GM19240 (cell line): ENCODE results near the gene U2AF1L4.
"Not testable (repeated sequence)": the region's sequence is repeated elsewhere in the genome, so short reads cannot be mapped to it uniquely, and the experiment has no call there.

Experiments used
- DNase-seq: peaks from one replicate; pipeline ENCODE4 v3.0.0; 2011; ENCODE audit warnings: low spot score; ENCODE audit not compliant: insufficient read length

The U2AF1L4 gene

DNA sequence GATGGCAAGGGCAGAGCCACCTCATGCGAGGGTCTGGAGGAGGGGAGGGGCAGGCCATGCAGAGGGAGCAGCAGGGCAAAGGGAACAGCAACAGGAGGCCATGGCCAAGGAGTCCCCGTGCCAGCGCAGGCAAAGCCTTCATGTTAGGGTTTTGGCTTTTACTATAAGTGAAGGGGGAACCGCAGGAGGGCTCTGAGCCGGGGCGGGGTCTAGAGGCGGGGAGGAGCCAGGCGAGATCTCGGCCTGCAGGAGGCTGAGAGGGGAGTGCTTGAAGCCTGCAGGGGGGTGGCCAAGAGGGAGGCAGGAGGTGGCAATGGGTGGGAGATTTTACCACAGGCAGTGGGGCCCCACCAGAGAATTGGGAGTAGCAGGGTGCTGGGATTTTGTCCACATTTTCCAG is 36.4 kb upstream of the U2AF1L4 start:
- DNase-seq, result no peak

DNA sequence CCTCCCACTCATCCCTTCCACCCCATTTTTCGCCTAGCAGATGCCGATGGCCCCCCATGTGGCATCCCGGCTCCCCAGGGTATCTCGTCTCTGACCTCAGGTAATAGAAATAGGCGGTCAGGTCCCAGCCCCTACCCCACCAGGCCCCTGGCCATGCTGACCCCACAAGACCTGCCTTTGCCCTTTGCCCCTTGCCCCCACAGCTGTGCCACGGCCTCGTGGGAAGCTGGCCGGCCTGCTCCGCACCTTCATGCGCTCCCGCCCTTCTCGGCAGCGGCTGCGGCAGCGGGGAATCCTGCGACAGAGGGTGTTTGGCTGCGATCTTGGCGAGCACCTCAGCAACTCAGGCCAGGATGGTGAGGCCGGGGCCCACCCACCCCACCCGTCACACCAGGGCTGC is 35.5 kb upstream of the U2AF1L4 start:
- no peak for DNase-seq

DNA sequence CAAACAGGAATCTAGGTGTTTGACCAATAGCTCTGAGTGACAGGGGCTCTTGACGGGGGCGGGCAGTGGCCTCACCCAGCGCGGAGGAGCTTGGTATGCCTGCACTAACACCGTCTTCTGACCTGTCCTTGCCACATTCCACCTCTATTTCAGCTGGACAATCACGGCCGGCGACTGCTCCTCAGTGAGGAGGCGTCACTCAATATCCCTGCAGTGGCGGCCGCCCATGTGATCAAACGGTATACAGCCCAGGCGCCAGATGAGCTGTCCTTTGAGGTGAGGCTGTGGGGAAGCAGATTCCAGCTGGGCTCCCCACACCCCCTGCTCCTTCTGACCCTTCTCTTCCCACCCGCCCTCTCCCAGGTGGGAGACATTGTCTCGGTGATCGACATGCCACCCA is 34.8 kb upstream of the U2AF1L4 start:
- DNase-seq, result no peak

DNA sequence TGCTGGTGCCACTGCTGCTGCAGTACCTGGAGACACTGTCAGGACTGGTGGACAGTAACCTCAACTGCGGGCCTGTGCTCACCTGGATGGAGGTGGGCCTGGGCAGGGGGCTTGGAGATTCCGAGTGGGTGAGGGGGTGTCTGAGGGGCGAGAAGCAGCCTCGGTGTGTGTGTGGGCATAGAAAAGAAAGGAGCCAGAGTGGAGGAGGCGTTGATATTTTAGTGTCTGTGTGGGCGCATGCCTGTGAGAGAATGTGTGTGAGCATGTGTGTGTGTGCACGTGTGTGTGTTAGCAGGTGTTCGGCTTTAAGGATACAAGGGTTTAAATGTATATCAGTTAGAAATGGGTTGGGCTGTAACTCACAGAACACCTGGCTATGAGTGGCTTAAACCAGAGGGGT is 33.8 kb upstream of the U2AF1L4 start:
- no peak for DNase-seq

DNA sequence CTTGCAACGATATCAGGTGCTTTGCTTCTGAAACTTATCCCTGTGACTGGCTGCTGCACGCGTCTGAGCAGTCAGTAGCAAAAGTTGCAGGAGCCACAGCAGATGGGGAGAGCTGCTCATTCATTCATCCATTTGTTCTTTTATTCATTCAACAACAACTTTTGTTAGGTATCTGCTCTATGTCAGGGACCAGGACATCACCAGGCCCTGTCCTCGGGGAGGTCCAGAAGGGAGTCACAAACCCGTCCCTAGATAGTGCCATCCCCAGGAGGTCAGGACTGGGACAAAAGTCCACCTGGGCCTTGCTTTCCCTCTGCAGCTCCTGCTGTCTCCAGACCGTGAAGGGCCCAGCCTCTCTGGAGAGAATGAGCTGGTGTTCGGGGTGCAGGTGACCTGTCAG is 32.7 kb upstream of the U2AF1L4 start:
- DNase-seq, result no peak

DNA sequence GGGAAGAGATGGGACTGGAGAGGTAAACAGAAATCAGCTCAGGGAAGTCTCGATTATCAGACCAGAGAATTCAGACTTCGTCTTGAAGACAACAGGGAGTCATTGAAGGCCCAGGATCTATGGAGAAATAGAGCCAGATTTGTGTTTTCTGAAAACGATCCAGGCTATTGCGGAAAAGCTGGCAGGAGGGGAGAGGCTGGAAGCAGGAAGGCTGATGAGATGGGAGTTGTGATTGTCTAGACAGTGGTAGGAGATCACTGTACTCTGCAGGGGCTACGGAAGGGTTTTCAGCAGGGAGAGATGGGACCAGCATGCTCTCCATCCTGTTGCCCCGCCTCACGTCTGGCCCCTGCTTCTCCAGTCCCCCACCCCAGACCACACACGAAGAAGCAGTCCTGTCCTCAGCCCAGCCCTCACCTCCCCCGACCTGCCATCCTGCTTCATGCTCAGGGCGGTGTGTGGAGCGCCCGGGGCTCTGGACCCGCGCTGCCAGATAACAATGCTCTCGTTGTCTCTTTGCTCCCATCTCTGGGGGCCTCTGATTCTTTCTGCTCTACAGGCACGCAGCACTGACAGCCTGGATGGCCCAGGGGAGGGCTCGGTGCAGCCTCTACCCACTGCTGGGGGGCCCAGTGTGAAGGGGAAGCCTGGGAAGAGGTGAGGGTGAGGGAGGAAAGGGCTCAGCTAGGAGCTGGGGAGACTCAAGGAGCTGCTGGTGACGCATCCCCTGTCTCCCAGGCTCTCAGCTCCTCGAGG is 32.0 kb upstream of the U2AF1L4 start:
- DNase-seq, result no peak

DNA sequence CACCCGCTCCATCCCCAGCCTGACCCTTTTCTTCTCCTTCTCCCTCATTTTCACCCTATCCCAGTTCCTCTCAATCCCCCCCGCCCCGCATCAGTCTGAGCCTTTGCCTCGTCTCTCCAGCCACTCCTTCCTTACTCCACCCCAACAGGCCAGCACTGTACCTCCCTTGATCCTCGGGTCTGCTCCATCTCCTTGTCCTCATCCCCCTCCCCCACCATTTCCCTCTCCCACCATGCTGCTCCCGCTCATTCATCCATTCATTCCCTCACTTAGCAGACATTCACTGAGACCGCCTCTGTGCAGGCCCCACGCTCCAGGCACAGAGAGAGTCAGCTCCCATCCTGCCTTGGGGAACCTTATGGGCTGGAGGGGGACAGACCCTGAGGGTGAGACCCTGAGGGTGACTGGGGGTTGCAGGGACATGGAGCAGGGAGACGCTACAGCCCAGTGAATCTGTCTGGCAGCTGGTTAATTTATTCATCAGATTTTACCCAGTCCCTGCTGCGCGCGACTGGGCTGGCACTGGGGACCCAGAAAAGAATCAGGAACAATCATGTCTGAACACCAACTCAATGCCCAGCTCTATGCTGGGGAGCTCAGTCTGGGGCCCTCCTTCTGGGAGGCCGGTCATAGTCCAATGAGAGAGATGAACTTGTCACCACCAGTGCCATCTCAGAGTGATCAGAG is 31.0 kb upstream of the U2AF1L4 start:
- DNase-seq, result no peak

DNA sequence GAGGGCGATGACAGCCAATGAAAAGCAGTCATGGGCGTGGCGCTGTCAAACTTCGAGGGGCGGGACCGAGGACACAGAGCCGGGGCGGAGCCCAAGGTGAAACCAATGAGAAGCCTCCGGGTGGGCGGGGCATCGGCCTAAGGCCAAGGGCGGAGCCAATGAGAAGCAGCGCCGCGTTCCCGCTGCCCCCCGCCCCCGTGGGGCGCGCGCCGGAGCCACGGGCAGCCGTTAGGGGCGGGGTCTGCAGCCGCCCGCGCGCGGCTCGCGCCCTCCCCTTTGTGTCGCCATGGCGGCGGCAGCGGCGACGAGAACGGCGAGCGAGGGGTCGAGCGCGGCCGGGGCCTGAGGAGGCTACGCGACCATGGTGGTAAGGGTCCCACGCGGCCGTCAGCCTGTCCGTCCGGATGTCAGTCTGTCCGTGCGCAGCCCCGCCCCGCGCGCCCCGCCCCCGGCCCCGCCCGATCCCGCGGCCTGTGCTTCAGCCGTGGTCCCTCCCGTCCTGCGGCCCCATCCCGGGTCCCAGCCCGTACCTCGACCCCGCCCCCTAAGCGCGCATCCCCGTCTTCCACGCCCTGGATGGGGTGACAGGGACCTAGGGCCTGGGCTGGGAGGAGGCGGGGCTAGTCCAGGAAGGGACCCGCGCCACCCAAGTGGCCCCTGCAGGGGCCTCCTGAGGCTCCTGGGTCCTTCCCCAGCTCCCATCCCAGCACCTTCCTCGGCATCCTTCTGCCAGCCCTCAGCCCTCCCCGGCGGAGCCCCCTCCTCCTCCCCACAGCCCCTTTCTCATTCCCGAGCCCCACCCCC is 30.3 kb upstream of the U2AF1L4 start, which contains the start of gene ARHGAP33:
ARHGAP33 (plus strand) TSS at position 267 of the 804 bp plus-strand sequence; CDS start at position 362, 95 bp downstream.
- DNase-seq, result peak; percentile 97

DNA sequence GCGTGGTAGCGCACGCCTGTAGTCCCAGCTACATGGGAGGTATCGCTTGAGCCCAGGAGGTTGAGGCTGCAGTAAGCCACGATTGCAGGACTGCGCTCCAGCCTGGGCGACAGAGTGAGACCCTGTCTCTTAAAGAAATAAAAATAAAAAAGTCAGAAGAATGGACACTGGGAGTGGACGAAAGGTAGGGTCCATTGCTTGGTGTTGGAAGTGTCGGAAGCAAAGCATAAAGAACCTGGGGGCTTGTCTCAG is 29.8 kb upstream of the U2AF1L4 start:
- DNase-seq, result no peak

DNA sequence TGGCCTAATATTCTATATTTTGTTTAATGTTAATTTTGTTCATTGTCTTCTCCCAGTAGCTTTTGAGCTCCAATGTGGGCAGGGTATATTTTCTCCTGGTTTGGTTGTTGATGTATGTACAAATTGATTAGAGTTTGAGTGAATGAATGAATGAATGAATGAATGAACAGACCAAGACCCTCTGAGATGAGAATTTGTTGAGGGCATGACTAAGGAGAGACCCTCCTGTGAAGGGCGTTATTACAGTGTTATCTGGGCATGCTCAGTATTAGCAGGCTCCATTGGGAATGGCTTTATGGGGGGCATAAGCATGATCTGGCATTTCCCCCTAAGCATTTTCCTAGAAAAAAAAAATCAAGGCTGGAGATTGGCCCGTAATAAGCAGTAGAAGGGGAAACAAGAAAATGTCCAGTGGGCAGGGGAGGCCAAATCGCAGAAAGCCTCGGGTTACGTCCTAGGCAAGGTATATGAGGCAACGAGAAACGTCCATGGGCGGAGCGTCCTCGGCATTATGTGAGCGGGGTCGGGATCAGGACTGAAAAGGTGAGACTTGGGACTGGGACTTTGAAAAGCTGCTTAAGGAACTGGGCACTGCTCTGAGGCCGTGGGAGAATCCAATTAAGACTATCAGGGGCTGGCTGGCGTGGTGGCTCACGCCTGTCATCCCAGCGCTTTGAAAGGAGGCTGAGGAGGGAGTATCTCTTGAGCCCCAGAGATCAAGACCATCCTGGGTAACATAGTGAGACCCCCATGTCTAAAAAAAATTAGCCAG is 29.2 kb upstream of the U2AF1L4 start:
- DNase-seq, result no peak

DNA sequence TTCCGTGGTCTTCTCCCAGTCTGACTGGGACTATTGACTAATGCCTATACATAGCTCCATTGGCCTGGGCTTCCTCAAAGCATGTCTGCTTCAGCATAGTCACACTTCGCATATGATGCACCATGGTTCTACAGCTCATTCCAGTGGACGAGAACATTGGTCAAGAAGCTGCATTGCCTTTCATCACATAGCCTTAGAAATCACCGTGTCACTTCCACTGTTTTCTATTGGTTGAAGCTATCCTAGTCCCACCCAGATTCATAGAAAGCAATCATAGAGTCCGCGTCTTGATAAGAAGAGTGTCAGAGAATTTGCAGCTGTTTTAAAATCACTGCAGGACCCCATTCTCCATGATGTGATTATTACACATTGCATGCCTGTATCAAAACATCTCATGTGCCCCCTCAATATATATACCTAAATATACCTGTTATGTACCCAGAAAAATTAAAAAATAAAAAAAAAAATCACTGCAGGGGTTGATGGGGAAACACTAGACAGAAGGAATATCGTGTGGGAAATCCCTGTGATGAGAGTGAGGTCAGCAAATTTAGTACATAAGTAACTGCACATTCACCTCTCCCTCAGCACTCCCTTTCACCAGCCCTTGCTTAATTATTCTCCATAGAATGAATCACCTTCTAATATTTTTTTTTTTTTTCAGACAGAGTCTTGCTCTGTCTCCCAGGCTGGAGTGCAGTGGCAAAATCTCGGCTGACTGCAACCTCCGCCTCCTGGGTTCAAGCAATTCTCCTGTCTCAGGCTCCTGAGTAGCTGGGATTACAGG is 28.0 kb upstream of the U2AF1L4 start:
- DNase-seq, result no peak

DNA sequence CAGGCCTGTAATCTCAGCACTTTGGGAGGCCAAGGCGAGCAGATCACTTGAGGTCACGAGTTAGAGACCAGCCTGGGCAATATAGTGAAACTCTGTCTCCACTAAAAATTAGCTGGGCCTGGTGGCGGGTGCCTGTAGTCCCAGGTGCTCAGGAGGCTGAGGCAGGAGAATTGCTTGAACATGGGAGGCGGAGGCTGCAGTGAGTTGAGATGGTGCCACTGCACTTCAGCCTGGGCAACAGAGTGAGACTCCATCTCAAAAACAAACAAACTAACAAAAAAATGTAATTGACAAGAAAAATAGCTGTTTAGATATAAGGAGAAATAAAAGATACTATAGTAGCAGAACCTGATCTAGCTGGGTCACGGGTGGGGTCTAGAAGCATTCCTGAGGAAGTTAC is 27.1 kb upstream of the U2AF1L4 start:
- not testable (repeated sequence) for DNase-seq

DNA sequence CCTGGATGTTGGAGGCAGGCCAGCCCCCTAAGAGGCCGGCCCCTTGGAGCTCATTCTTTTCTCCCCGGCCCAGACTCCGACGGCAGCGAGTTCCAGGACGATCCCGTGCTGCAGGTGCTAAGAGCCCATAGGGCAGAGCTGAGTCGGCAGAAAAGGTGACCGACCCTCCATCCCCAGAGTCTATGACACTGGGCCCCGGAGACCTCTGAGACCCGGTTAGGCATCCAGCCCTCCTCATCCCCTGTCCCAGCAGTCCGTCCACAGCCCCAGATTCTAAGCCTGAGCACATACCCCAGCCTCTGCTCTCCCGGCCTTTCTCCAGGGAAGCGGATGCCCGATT is 22.8 kb upstream of the U2AF1L4 start:
- DNase-seq, result no peak

DNA sequence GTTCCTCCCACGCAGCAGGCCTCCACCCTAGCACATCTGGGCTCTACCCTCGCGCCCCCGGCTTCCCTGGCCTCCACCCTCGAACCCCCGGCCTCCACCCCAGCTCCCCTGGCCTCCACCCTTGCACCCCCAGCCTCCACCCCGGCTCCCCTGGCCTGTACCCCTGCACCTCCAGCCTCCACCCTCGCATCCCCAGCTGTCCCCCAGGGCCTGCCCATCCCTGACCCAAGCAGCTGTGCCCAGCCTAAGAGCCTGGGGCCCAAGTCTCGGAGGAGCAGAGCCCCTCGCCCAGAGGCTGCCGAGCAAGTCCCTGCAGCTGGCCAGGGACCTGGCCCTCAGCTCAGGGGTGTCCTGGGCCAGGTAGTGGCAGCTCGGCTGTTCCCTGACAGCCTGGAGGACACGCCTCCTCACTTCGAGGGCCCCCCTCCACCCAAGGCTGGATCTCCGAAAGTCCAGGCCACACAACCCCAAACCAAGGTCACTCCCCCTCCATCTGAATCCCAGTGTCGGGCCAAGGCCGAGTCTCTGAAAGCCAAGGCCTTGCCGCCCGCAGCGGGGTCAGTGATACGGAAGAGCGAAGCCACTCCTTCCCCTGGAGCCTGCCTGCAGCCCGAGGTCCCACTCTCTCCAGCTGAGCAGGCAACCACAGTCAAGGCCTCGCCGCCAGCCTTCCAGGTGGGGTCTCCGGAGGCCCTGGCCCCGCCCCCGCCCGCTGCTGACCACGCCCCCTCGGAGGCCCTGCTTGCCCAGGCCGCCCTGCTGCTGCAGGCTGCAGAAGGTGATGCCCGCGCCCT is 22.3 kb upstream of the U2AF1L4 start:
- DNase-seq, result no peak

DNA sequence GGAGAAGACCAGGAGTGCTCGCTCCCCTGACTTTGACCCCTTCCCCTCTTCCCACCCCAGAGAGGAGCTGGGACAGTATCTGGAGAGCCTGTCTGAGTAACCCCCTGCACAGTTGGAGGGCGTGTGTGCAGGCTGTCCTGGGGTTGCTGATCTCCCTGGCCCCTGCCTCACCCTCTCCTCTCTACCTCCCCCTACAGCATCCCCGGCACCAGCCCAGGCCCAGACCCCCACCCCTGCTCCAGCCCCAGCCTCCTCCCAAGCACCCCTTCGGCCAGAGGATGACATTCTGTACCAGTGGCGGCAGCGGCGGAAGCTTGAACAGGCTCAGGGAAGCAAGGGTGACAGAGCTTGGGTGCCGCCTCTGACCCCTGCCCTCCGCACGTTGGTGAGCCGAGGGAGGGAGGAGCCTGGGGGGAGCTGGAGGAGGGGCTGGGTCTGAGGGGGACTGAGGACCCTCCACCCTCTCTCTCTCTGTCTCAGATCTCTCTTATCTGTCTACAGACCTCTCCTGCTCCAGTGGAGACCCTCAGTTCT is 21.4 kb upstream of the U2AF1L4 start:
- no peak for DNase-seq

DNA sequence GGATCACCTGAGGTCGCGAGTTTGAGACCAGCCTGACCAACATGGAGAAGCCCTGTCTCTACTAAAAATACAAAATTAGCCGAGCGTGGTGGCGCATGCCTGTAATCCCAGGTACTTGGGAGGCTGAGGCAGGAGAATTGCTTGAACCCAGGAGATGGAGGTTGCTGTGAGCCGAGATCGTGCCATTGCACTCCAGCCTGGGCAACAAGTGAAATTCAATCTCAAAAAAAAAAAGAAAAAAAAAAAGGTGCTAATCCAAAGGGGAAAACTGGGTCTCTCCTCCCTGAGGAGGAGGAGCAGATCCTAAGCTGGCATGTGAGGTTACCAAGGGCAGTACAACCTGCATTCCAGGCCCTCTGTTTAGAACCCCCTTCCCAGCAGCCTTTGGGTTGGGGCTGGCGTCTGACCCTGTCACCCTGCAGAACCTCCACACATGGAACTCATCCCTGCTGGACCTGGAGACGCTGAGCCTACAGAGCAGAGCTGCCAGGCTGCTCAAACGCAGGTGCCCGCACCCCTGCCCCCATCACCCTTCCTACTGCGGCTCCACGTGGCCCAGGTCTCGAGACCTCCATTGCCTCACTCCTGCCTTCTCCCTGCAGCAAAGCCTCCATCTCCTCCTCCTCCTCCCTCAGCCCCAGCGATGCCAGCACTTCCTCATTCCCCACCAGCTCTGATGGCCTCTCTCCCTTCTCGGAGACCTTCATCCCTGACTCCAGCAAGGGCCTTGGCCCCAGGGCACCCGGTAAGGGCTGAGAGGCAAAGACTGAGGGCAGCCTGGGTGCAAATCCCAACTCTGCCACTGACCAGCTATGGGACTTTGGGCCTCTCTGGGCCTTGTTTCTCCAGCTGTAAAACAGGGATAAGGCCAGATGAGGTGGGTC is 19.5 kb upstream of the U2AF1L4 start:
- no peak for DNase-seq

DNA sequence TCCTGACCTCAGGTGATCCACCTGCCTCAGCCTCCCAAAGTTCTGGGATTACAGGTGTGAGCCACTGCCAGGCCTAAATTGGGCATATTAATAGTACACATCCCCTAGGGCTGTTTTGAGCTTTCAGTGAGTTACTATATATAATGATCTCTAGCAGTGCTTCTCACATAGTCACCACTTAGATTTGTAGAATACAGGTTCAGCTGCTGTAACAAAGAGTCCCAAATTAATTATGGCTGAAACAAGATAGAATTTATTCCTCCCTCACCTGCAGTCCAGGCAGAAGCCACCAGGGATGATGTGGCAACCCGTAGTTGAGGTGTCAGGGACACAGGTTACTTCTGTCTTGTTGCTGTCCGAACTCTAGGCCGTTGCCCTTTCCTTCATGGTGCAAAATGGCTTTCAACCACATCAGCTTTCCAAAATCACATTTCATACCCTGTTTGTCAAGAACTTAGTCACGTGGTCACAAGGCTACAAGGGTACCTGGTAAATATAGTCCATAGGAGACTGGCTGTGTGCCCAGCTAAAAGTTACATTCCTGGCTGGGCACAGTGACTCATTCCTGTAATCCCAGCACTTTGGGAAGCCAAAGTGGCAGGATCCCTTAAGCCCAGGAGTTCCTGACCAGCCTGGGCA is 15.6 kb upstream of the U2AF1L4 start:
- DNase-seq, result no peak

DNA sequence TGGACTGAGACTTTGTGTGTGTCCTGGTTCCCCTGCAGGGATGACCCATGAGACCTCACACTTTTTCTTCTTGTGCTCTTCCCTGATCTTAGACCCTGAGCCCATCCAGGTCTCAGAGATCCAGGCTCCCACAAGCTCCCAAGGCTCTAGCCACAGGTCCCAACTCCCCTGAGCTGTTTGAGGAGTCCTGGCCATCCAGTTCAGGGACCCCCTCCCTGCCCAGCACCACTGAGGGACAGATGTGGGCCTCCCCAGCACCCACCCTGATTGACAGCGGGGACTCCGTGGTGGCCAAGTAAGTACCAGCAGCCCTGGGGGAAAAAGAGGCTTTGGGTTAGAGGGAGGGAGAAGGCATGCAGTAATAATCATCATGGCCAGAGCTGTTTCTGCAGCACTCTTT is 14.5 kb upstream of the U2AF1L4 start:
- no peak for DNase-seq
